GM18951 (cell line): ENCODE measurements around the gene ATP10A.
"Not testable (repeated sequence)": the region's sequence is repeated elsewhere in the genome, so short reads cannot be mapped to it uniquely, and the experiment has no call there.

Source experiments
- POLR2A ChIP-seq: IDR thresholded peaks from 4 replicates; pipeline ENCODE4 v1.6.1; 2011; ENCODE audit warnings: mild to moderate bottlenecking; ENCODE audit not compliant: insufficient read length, insufficient read depth; ENCODE audit errors: extremely low read depth
- in situ Hi-C: fragments of 300-500 bp; cut with MboI; formaldehyde crosslinking; loops from one replicate; pipeline ENCODE4 v1.12.0; 2022; ENCODE audit warnings: low sequenced_read_pairs, mixed read lengths, inconsistent platforms; ENCODE audit not compliant: unreplicated experiment

The ATP10A gene

GRCh38 chr15:25858952-25859760 is 4.0 kb downstream of the ATP10A start:
- in situ Hi-C loops: no loop called here
- TF ChIP-seq POLR2A: no peak

- in situ Hi-C loops: not testable (repeated sequence)
These were observed 7.1 kb downstream of the ATP10A start for GRCh38 chr15:25856059-25856458.

GRCh38 chr15:25852661-25853524 is 10.2 kb downstream of the ATP10A start:
- TF ChIP-seq POLR2A: no peak
- in situ Hi-C loops: no loop called here

GRCh38 chr15:25852027-25852426 is 11.1 kb downstream of the ATP10A start:
- in situ Hi-C loops: no loop called here
- no peak for TF ChIP-seq POLR2A

GRCh38 chr15:25850154-25851111 is 12.7 kb downstream of the ATP10A start:
- TF ChIP-seq POLR2A: no peak
- in situ Hi-C loops: no loop called here

DNA sequence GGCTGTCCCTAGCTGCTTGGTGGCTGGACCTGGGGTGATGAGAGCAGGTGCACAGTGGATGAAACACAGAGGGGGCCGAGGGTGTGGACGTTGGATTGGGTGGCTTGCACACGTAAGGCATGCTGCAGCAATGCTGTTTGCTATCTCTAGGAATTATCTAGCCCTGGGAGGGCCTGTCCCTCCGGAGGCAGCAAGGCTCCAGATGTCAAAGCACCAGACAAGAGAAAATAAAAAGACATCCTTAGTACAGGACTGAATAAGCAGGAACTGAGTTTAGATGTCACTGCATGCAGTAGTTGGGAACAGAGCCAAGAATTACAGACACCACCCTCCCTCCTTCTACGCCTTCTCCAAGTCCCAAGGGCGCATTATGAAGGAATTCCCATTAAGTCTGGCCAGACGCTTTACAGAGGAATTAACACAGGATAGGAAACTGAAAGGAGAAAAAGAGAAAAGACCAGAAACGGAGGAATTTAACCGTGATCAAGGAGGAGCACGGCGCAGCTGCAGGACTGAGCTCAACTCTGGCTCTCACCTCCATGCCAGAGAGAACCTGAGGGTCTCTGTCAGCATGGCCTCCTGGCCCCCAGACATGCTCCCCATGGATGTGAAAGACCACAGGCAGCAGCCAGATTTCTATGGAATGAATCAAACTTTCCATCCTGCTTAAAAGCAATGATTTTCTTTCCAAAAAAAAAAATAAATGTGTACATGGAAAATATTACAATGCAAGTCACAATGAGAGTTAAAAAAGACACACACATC is 13.8 kb downstream of the ATP10A start:
- in situ Hi-C loops: no loop called here
- TF ChIP-seq POLR2A: no peak

GRCh38 chr15:25848784-25849156 is 14.4 kb downstream of the ATP10A start:
- no peak for TF ChIP-seq POLR2A
- in situ Hi-C loops: no loop called here

- TF ChIP-seq POLR2A: no peak
These were observed 14.8 kb downstream of the ATP10A start for GRCh38 chr15:25848325-25848724.

DNA sequence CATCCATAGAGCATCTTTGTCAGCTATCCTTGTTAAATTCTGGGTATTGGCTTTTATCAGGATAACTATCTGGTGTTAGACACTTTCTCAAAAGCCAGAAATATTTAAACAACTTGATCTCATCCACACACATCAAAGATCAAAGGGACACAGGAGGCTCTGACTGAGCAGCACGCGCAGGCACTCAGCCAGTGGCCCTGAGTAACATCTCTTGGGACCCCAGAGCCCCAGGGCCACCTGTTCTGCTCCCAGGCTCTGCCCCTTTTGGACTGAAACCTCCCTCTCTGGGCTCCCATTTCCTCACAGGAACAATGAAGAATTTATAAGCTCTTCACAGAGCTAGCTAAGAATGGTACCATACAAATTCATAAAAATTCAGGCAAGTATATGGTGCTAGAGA is 16.1 kb downstream of the ATP10A start:
- in situ Hi-C loops: no loop called here
- TF ChIP-seq POLR2A: no peak

More at GRCh38 chr15:25848325-25848724, 14.8 kb downstream of the ATP10A start:
- in situ Hi-C loops: no loop called here

GRCh38 chr15:25846377-25846776 is 16.8 kb downstream of the ATP10A start:
- no peak for TF ChIP-seq POLR2A
- in situ Hi-C loops: no loop called here

GRCh38 chr15:25844981-25845680 is 18.0 kb downstream of the ATP10A start:
- in situ Hi-C loops: no loop called here
- TF ChIP-seq POLR2A: no peak

DNA sequence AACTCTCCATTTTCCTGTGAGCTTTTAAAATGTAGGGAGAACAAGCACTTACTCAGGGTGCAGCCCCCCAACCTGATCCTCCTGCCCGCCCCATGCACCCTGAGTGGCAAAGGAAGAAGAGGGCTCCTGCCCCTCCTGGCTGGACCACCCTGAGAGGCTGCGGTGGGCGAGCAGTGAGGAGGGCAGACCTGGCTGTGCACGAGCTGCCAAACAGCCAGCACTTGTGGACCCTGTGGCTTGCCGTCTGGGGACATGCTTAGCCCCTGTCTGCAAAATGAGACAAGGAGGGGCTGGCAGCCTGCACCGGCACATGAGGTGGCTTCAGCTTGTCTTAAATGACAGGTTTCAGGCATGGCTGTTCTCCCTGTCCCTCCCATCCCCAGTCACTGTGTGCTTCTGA is 18.6 kb downstream of the ATP10A start:
- in situ Hi-C loops: no loop called here

DNA sequence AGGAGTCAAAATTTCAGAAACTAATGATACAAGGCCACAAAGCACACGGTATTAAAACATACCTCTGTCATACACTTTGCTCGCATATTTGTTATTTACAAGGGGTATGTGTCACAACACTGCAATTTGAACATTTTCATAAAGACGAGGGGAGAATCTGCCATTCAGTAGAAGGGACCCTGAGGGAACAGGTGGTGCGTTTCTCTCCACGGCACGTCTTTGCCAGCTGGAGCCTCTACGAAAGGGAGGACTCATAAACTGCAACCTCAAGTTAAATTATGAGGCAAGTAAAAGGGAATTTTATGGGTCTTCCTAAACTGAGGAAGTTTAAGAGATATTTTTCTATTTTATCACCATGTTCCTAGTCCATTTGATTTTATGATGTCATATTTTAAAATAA is 19.1 kb downstream of the ATP10A start:
- in situ Hi-C loops: no loop called here
- TF ChIP-seq POLR2A: no peak

More for the DNA sequence above, 18.6 kb downstream of the ATP10A start:
- TF ChIP-seq POLR2A: no peak
